Measurements from ENCODE around the gene CCDC90B. TPM values are rescaled to one million over a fixed set of nuclear protein-coding genes. Genes with fewer than 3 reads are reported as not detected.

Gene CCDC90B
- total RNA-seq, 2 donors from 2014 or later = 20.9 to 24.0 TPM

DNA sequence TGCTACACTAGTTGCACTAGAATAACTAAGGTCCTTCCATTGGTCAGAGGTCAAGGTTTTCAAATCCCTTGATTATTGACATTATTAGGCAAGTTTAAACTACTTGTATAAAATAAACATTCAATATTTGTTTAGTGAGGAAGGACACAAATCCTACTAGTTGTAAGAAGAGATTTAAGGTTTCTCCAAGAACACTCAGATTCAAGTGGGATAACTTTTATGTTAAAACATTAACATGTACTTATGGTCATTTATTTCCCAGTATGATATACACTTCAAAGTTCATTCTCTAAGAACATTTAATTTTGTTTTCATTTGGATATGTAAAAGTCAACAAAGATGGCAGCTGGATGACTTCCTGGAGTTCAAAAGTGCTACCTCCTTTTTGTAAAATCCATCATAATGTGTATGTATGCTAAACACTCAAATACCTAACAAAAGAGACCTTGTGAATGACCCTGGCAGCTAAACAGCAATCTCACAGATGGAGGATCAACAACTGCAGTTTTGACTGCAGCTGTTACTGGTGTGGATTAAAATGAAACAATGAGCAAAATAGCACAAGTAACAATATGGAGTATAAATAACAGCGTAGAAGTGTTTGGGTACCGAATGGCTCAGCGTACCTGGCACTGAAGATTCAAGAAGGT lies 1.5 kb downstream of the CCDC90B start:
- no peaks in the 10 kb centered on the region for H3K36me3 ChIP-seq
- DNase-seq (ENCODE audit: low spot score) = no peak
- peaks cover 0 to 37% of the 10 kb centered on the region in 2 donors for H3K4me1 ChIP-seq
- TF ChIP-seq, protein P1, sequence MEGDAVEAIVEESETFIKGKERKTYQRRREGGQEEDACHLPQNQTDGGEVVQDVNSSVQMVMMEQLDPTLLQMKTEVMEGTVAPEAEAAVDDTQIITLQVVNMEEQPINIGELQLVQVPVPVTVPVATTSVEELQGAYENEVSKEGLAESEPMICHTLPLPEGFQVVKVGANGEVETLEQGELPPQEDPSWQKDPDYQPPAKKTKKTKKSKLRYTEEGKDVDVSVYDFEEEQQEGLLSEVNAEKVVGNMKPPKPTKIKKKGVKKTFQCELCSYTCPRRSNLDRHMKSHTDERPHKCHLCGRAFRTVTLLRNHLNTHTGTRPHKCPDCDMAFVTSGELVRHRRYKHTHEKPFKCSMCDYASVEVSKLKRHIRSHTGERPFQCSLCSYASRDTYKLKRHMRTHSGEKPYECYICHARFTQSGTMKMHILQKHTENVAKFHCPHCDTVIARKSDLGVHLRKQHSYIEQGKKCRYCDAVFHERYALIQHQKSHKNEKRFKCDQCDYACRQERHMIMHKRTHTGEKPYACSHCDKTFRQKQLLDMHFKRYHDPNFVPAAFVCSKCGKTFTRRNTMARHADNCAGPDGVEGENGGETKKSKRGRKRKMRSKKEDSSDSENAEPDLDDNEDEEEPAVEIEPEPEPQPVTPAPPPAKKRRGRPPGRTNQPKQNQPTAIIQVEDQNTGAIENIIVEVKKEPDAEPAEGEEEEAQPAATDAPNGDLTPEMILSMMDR (IDR thresholded peaks at IDR 0.05) = no peak
- peak overlapping the region; percentile 71 to 85 for H3K4me3 ChIP-seq
- no peaks in the 10 kb centered on the region for H3K9me3 ChIP-seq
- peak overlapping the region; percentile 97 to 98 for H3K27ac ChIP-seq
- H3K27me3 ChIP-seq = no peaks in the 10 kb centered on the region

DNA sequence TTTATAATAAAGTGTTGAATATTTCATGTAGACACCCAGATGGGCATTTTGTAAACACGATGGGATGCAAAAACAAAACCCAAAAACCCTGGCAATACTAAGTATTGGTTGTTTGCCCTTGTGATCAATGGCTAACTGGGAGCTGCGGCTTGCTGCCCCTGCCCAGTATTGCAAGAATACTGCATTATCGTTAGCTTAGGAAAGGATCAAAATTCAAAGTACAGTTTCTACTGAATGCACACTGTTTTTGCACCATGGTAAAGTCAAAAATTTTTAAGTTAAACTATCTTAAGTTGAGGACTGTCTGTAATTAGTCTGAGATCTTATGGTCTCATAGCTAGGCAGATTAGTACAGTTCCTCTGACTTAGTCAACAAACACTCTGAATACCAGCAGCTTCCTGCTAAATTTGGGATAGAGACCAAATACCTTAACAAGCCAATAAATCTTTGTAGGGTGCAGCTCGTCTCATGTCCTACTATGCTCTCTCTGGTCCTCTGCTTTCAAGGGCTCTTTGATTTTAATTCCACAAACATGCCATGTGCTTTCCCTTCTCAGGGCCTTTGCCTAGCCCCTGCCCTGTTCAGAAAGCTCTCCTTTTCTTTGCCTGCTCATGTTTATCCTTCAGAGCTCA lies 4.0 kb downstream of the CCDC90B start:
- Histone ChIP-seq H3K27me3 (no peaks in the 10 kb centered on the region), H3K9me3 (no peaks in the 10 kb centered on the region), H3K36me3 (peaks cover 21% of the 10 kb centered on the region), H3K4me1 (peaks cover 0 to 37% of the 10 kb centered on the region in 2 donors), H3K27ac (no peak overlapping the region), H3K4me3 (no peak overlapping the region)
- TF ChIP-seq, protein P1 (IDR thresholded peaks at IDR 0.05) = no peak
- no peak for DNase-seq (ENCODE audit: low spot score)

DNA sequence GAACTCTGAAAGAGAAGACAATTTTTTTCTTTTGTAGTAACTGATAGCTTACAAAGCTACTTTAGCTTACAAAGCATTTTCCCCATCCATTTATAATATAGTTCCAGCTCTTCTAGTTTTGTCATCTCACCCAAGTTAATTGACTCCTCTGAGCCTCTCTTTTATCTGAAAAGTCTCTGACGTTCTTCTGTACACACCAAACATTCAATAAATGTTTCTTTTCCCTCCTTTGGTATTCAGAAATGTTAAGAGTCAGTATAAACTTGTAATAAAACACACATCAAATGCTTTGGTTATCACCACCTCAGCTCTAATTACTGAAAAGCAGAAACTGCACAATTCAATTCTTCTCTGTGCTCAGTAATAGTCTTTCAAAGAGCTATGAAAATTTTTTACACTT lies 5.9 kb downstream of the CCDC90B start:
- TF ChIP-seq, protein P1 (IDR thresholded peaks at IDR 0.05) = no peak
- Histone ChIP-seq H3K27ac (no peak overlapping the region), H3K4me1 (peaks cover 0 to 35% of the 10 kb centered on the region in 2 donors), H3K27me3 (no peaks in the 10 kb centered on the region), H3K36me3 (peaks cover 41% of the 10 kb centered on the region), H3K9me3 (no peaks in the 10 kb centered on the region), H3K4me3 (no peak overlapping the region)
- no peak for DNase-seq (ENCODE audit: low spot score)

DNA sequence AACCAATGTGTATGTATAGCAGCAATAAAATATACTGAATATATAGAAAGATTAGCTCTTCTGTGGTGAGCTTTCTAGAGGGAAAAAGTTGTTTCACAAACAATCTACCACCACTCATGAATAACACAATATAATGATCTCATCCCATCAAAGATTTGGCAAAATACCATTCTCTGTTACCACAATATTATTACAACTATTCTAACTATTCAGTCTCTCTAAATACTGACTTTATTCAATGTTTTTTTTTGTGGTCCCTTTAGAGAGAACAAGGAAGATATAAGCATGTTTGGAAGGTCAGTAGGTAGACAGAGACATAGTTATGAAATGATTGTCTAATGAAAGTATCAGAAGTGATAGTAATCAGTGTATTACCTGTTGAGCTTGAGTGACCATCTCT lies 7.8 kb downstream of the CCDC90B start:
- no peaks in the 10 kb centered on the region for H3K9me3 ChIP-seq
- no peak overlapping the region for H3K27ac ChIP-seq
- no peak for DNase-seq (ENCODE audit: low spot score)
- peaks cover 0 to 16% of the 10 kb centered on the region in 2 donors for H3K4me1 ChIP-seq
- no peak overlapping the region for H3K4me3 ChIP-seq
- H3K36me3 ChIP-seq = peaks cover 50% of the 10 kb centered on the region
- TF ChIP-seq, protein P1 (IDR thresholded peaks at IDR 0.05) = no peak
- H3K27me3 ChIP-seq = no peaks in the 10 kb centered on the region

DNA sequence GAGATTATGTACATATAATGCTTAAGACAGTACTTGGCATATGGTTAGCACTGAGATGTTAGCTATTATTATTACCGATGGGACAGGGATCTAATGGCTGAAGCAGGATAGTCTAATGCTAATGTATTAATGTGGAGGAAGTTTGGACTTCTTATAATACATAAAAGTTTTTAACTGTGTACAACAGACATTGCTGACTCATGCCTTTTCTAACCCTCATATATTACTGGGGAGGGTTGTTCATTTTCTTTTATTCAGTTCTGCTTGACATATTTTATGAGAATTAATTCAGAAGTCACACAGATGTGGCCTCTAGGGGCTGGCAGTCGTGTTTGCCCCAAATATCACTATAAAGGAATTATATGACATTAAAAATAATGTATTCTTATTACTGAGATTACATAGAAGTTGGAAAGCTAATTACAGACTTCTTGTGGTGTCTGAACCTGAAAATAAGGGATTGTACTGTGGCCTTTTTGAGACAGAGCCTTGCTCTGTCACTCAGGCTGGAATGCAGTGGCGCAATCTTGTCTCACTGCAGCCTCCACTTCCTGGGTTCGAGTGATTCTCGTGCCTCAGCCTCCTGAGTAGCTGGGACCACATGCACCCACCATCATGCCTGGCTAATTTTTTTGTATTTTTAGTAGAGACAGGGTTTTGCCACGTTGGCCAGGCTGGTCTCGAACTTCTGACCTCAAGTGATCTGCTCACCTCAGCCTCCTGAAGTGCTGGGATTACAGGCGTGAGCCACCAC lies 10.1 kb downstream of the CCDC90B start:
- Histone ChIP-seq H3K4me1 (no peaks in the 10 kb centered on the region), H3K27me3 (no peaks in the 10 kb centered on the region), H3K4me3 (no peak overlapping the region), H3K36me3 (peaks cover 64% of the 10 kb centered on the region), H3K9me3 (peaks cover 0 to 4% of the 10 kb centered on the region in 2 donors), H3K27ac (no peak overlapping the region)
- TF ChIP-seq, protein P1 (IDR thresholded peaks at IDR 0.05) = no peak
- DNase-seq (ENCODE audit: low spot score) = no peak

All from right atrium auricular region (tissue), 2 donors.